ENCODE data around the gene DCC.

The DCC gene

DNA sequence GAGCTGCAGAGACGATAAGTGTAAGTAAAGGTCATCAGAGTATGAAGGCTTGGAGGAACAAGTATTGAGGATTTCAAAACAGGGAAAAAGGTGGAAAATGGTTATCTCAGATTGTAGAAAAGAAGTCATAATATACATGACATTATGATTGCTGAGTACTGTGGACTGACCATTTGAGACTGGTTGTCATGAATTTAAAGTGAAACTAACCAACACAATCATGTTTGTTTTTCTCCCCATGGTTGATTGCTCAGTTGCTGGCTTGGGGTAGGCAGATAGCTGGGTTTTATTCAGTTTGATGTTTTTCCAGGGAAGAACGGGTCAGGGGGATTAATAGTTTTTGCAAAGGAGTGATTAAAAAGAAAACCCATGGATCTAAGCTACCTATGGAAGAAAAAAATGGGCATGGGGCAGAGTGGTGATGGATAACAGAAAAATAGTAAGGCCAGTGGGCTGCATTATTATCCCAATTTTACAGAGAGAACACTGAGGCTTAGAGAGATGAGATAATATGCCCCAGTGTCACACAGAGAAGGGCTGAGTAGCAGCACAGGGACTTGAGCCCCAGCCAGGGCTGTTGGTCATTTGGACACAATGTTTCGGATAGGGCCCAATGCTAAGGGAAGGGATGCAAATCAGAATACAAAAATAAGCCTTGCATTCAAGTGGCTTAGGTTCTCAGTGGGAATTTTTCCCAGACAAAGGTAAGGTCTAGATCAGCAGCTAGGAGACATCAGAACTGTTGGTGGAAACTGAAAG lies 885.7 kb downstream of the DCC start:
- DNase-seq (ENCODE audit: low spot score) = no peak

DNA sequence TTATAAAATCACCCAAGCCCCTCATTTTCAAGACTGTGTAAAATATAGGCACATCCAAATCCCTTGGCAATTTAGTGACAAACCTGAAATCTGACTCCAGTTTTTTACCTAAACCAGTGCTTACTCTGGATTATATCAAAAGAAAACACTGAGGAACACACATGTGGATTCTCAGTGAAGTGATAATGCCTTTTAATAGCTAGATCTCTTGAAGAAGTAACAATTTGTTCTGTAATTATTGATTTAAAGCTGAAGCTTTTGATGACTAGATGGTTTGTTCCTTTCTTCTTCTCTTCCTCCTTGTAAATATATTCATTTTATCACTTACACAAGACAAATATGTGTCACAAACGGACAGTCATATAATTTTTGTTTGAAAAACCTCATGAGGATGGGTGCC lies 894.6 kb downstream of the DCC start:
- DNase-seq (ENCODE audit: low spot score) = no peak

DNA sequence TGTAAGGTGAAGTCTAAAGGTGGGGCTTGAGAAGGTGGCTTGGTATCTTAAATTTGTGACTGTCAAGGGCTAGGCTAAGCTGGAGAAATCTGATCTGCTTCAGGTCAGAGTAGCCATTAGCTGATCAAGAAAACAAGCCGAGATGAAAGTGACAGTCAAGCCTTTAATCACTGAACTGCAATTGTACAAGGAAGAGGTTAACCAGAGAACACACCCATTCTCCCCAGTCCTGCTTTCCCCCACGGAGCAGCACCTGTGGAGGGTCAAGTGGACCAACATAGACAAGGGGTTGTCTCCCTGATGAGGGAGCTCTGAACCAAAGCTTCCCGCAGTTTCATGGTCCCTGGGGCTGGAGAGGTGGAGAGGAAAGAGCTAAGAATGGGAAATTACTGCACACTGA lies 901.2 kb downstream of the DCC start:
- no peak for DNase-seq (ENCODE audit: low spot score)

DNA sequence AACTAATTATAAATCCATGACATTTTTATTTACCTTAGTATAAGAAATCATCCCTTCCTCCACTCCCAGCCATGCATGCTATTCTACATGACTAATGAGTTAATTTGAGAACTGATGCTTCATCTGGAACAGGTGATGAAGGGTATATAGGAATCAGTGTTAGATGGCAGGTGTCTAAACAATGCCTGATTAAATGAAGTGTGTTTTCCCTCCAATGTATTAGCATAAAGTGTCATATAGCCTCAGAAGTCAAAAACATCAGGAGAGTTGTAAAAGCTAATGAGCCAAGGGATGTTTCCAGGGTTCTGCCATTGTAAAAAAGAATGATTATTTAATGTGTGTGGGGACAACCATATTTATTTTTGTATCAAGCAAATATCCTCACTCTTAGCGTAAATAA lies 913.8 kb downstream of the DCC start:
- no peak for DNase-seq (ENCODE audit: low spot score)

DNA sequence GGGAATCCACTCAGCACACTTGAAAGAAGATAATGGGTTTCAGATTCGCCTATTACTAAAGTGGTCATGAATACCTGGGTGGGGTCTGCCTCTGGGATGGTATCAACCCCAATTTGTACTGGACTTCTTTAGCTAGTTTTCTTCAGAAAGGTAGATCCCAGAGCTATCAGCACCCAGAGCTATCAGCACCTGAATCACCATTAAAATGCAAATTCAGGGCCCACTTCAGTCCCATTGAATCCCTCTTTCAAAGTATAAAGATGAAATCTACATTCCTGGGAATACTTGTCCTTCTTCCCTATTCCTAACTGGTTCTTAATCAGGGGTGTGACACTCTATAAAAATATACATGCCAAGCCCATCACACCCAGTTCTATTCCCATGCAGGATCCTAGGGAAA lies 914.3 kb downstream of the DCC start:
- DNase-seq (ENCODE audit: low spot score) = no peak

DNA sequence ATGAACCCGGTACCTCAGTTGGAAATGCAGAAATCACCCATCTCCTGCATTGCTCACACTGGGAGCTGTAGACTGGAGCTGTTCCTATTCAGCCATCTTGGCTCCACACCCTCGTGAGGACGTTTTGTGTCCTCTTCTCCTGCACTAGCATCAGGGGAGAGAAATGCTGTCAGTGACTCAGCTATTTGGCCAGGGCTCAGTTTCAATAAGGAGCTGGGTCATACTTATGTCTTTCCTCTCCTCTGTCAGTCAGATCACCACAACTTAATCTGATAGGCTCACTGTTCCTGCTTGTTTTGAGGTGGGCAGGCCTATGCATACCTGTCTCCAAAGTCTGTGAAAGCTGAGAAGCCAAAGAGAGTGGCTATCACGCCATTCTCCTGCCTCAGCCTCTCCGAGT lies 921.2 kb downstream of the DCC start:
- no peak for DNase-seq (ENCODE audit: low spot score)

DNA sequence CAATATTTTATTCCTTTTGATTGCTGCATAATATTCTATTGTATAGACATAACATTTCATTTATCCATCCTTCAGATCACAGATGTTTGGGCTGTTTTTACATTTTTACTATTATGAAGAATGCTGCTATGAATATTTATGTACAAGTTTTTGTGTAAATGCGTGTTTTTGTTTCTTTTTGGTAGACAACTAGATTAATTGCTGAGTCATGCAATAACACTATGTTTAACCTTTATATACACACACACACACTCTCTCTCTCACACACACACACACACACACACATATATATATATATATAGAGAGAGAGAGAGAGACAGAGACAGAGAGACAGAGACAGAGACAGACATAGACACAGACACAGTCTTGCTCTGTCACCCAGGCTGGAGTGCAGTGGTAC lies 926.9 kb downstream of the DCC start:
- DNase-seq (ENCODE audit: low spot score) = no peak

DNA sequence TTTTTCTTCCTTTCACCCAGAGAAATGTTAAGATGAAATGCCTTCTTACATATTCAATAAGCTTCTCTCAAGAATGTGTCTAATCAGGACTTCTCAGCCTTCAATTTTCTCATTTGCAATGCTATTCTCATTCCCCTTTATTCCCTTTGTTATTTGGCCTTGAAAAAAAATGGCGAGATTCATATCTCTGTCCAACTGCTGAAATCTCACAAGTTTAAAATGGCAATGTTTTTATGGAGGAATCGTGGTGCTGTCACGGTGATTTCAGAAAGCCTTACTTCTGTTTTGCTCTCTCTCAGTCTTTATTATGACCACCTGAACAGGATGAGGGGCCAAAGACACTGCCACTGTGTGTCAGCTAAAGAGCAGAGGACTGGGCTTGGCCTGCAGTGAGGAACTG lies 928.5 kb downstream of the DCC start:
- DNase-seq (ENCODE audit: low spot score) = no peak

DNA sequence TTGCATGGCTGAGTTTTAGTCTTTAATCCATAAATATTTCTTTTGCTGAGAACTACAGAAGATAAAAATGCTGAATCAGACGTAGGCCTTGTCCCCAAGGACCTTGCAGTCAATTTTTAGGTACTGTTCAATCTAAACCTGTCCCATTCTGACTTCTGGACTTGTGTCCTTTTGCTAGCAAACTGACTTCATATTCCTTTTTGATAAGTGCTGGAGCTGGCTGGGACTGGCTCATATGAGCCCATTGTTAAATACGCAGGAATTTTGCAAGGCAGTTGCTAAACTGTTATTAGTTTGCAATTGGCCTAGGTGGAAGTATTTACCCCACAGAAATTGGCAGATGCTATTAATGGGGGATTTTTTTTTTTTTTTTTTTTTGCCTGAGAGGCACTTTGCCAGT lies 941.4 kb downstream of the DCC start:
- no peak for DNase-seq (ENCODE audit: low spot score)

DNA sequence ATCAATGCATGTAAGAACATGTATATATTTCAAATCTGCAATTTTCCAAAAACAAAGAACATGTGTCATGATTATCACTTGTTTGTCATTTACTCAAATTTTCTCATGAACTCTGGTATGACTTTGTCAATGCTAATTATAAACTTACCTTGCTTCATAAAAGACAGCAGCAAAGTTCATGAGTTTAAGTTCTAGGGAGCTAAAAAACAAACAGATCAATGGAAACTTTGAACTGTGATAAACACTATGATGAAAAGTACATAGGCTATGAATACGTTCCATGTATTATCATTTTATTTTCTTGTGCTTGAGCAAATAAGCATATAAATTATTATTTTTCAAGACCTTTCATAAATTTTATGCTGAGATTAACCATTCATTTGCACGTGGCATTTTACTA lies 943.7 kb downstream of the DCC start:
- DNase-seq (ENCODE audit: low spot score) = no peak

DNA sequence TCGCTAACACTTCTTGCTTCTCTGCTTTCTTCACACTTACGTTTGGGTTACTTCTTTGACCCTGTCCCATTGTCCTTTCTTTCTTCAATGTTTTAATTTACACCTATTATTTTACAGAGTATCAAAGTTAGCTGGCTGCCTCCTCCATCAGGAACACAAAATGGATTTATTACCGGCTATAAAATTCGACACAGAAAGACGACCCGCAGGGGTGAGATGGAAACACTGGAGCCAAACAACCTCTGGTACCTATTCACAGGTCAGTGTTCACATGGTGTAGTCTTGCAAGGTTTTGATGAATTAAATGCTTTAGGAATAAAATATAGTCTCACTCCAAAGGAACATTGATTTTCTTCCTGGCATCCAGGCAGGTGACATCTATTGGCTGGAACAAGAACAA lies 965.5 kb downstream of the DCC start:
- DNase-seq (ENCODE audit: low spot score) = no peak

DNA sequence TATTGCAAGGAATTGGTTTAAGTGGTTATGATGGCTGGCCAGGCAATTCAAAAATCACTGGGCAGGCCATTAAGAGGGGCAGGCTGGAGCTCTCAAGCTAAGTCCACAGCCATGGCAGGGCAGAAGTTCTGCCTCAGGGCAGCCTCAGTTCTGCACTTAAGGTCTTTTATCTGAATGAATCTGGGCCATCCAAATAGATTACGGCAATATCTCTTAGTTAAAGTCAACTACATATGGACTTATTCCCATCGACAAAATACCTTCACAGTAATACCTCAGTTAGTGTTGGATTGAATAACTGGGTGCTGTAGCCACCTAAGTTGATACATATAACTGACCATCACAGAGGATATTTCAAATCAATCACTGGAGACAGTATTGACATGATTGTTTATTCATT lies 979.6 kb downstream of the DCC start:
- no peak for DNase-seq (ENCODE audit: low spot score)

DNA sequence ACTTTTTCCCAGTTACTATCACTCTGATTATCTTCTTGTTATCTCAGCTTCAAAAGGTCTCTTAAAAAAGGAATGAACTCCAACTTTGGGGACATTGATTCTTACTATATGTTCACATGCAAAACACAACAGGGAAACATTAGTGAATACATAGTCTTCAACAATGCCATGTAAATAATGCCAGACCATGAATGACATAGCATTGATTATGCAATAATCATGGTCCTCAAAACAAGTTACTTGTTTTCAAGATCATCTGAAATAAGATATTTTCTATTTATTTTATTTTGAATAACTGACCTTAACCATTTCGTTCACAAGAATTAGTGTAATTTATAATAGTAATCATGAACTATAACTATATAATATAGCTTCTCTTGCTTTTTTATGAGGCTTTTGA lies 982.2 kb downstream of the DCC start:
- DNase-seq (ENCODE audit: low spot score) = no peak

DNA sequence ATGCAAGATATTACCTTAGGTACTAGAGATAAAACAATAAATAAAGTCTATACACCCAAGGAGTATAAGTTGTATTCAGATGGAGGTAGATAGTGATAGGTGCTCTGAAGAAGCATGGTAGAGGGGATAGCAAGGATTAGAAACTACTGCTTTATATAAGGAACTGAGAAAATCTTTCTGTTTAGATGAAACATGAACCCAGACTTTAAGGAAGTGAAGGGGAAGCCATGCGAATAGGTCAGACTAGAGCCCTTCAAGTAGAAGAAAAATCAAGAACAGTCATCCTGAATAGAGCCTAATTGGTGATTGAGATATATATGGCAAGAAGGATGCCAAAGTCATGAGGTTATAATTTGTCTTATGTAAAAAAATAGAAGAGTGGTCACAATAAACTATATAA lies 984.4 kb downstream of the DCC start:
- no peak for DNase-seq (ENCODE audit: low spot score)

DNA sequence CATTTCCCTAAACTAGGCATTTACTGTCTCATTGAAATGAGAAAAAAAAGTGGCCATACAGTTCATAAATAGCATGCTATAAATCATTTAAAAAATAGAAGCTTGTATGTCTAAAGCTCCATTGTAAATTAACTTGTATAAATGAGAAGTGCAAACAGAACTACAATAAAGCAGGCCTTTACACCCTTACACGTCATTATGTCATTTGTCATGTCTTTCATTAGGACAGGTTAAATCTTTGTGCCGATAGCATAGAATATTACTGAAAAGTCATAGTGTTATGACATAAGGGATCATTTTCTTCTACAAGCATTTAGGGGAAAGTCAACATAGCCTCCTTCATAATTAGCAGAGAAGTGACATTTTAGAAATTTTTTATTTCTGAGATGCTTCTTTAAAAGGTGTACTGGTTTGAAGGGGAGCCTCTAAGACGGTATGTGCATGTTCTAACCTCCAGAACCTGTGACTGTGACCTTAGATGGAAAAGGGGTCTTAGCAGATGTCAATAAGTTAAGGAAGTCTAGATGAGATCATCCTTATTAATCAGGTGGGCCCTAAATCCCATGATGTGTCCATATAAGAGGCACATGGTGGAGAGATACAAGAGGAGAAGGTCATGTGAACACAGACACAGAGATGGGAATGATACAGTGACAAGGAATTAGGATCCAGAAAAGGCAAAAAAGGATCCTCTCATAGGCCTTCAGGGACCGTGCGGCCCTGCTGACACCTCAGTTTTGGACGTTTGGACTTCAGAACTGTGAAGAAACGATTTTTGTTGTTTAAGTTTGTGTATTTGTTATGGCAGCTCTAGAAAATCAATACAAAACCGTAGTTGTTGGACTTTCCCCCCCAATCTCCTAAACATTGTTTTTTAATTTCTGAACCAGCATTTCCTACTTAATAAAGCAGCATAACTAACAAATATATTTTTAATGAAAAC lies 1020.8 kb downstream of the DCC start:
- DNase-seq (ENCODE audit: low spot score) = no peak

DNA sequence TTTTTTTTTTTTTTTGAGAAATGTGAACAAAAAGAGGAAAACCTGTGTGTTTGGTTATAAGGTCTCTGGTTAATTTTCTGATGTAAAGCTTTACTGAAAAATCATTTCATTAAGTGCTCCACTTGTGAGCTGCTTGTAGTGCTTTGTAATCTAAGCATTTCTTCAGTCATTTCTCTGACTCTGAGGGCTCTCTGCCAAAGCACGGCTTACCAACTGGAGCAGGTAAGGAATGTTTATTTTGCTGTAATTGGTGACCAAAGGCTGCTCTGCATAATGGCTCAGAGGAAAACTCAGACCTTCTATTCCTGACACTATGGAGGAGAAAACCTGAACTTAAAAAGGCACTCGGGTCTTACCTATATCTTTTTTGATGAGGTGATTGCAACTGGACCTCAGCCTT lies 1035.6 kb downstream of the DCC start:
- DNase-seq (ENCODE audit: low spot score) = no peak

DNA sequence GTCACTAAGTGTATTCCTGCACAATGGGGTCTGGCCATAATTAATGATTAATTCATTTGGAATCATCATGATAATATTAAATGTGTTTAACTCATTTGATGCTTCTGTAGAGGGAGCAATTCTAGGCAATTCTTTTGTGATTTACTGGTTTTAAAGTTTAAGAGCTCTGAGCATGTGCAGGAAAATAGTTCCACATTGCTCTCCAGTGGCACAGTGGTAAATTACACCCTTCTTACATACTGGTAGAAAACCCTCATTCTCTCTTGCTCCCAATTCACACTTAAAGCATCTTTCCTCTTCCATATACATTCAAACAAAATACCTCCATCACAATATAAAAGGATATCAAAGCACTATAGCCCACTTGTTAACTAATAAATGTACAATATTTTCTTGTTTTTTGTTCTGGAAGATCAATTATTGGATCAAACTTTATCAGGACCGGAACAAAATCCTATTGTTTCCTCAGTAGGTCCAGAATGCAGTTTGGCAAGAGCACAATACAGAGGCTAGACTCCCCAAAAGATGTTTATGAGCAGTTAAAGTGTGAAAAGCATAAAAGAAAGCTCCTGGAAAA lies 1040.2 kb downstream of the DCC start:
- DNase-seq (ENCODE audit: low spot score) = no peak

DNA sequence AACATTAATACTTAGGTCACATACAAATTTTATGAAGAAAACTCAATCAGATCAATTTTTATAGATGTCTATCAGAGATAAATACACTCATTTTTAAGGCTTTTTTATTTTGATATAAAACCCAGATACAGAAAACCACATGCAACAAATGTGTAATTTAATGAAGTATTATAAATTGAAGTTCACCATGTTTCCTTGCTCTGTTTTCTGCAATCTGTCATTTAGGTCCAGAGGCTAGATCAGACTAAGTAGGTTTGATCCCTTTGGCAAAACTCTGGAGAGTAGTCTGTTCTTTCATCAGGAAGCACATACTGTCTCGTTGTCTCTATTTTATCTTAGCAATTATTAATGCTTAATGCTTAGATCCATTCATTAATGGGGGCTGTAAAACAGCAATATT lies 1042.9 kb downstream of the DCC start:
- DNase-seq (ENCODE audit: low spot score) = no peak

DNA sequence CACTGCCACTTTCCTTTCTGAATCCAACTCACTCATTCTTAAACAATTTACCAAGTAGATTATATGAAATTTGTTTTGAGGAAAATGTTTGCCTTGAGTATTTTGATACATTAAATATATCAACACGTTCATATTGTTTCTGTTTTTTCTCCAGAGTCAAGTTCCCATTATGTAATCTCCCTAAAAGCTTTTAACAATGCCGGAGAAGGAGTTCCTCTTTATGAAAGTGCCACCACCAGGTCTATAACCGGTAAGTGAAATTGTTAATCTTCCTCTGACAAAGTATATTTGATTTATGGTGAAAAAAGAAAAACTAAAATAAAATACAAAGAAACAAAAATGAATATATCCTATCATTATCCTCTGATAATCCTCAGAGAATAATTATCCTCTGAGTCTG lies 1045.9 kb downstream of the DCC start:
- no peak for DNase-seq (ENCODE audit: low spot score)

DNA sequence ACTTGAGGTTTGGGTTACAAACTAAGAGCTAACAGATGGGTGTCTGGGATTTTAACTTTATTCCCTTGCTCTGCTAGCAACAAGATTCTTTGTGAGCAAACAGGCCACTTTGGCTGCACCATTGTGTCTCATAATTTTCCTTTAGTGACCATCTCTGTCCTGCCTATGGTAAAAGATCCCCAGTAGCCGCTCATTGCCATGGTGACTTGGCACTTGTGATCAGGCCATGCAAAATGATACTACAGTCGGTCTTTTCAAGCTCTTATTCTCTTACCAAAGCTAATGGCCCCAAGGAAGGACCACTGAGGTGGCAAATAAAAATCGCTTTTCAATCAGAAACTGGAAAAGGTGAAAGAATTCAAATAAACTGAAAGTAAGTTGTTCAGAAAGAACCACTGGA lies 1047.6 kb downstream of the DCC start:
- no peak for DNase-seq (ENCODE audit: low spot score)

DNA sequence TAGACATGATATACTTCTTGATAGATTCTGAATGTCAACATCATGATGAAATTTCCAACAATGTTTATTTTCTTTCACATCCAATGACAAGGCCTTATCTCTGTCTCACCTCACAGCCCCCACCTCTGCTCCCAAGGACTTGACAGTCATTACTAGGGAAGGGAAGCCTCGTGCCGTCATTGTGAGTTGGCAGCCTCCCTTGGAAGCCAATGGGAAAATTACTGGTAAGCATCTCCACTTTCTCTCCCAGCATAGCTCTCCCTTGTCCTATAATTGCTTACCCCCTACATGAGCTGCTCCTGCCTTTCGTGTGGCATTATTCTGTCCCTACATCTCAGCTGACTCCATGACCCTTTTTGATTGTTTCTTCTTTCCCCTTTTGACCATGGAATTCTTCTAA lies 1062.7 kb downstream of the DCC start:
- no peak for DNase-seq (ENCODE audit: low spot score)

DNA sequence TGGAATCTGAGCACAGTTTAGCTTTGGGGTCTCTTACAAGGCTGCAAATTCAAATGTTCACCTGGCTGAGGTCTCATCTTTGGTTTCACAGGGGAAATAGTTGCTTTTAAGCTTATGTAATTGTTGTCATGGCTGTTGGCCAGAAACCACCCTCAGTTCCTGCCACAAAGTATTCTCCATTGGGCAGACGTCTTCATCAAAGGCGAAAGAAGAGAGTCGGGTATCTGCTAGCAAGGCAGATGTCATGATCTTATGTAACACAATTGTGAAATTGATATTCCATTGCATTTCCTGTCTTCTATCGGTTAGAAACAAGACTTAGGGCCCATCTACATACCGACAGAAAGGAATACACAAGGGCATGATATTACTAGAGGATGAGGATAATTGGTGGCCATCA lies 1068.3 kb downstream of the DCC start:
- DNase-seq (ENCODE audit: low spot score) = no peak

DNA sequence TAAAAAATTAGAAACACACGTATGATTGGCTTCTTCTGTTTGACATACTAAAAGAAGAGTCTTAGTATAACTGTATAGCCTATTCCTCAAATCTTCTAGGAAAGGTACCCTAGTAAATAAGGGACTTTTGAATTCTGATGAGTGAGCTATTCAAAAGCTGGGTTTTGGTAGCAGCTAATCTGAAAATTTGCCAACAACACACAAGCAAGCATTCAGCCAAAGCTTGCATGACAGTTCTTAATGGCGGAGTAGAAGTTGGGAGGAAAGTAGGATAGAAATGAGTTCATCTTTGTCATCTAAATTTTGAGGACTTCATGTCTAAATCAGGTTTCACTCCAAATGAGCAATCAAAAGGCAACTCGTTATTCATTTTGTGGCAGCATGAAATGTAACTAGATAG lies 1071.5 kb downstream of the DCC start:
- DNase-seq (ENCODE audit: low spot score) = no peak
